Measurements from ENCODE around the gene SLC17A9.

Gene SLC17A9

GRCh38 chr20:62994869-62995281 lies 42.4 kb downstream of the SLC17A9 start:
- Histone ChIP-seq H2BK15ac (ENCODE audit: low read depth, poor library complexity, severe bottlenecking) (no peak overlapping the region), H3K4me2 (ENCODE audit: low read length, poor library complexity, severe bottlenecking) (no peak overlapping the region)
- WGBS: 75% methylated on average over 18 of the region's 19 CpGs

GRCh38 chr20:62995481-62995880 lies 43.0 kb downstream of the SLC17A9 start:
- H3K4me2 ChIP-seq (ENCODE audit: low read length, poor library complexity, severe bottlenecking): no peak overlapping the region
- peaks cover 86 to 93% of the 10 kb centered on the region in 2 experiments for H3K27me3 ChIP-seq (ENCODE audit: control insufficient read depth in 1 of 2, insufficient read depth in 1 of 2, low read length in 2 of 2)
- no peak overlapping the region for H3K4ac ChIP-seq (ENCODE audit: low read depth in 1 of 2, low read length in 2 of 2)
- H3K27ac ChIP-seq (ENCODE audit: low read length, poor library complexity, severe bottlenecking): no peak overlapping the region
- H4K8ac ChIP-seq (ENCODE audit: low read length): no peak overlapping the region
- H2BK5ac ChIP-seq (ENCODE audit: low read depth, low read length, poor library complexity, severe bottlenecking): no peak overlapping the region
- no peak overlapping the region for H4K91ac ChIP-seq (ENCODE audit: low read length)
- no peak overlapping the region for H3K14ac ChIP-seq (ENCODE audit: low read length in 2 of 2)
- no peaks in the 10 kb centered on the region for H3K36me3 ChIP-seq (ENCODE audit: control insufficient read depth in 1 of 2, insufficient read depth in 2 of 2, low read depth in 1 of 2, low read length in 2 of 2)
- DNase-seq: no peak
- no peaks in the 10 kb centered on the region for H3K79me1 ChIP-seq (replicated peaks; ENCODE audit: low read length, poor library complexity, severe bottlenecking)
- H2AFZ ChIP-seq (ENCODE audit: low read depth, low read length): no peak overlapping the region
- H3K9me3 ChIP-seq (ENCODE audit: control insufficient read depth, low read length): peaks cover 5% of the 10 kb centered on the region
- H3K18ac ChIP-seq (ENCODE audit: low read depth in 1 of 2, low read length in 2 of 2): no peak overlapping the region
- H3K9ac ChIP-seq (ENCODE audit: low read length): no peak overlapping the region
- no peak overlapping the region for H2BK15ac ChIP-seq (ENCODE audit: low read depth, poor library complexity, severe bottlenecking)
- peaks cover 5% of the 10 kb centered on the region for H3K4me1 ChIP-seq (ENCODE audit: control insufficient read depth, insufficient read depth, low read depth, low read length)
- H2BK12ac ChIP-seq (ENCODE audit: low read length in 2 of 2): no peak overlapping the region
- no peak overlapping the region for H2BK120ac ChIP-seq (ENCODE audit: low read depth, low read length)
- no peak overlapping the region for H2AK5ac ChIP-seq (ENCODE audit: low read length, severe bottlenecking)
- no peak overlapping the region for H3K23ac ChIP-seq (ENCODE audit: low read length in 2 of 2)
- H3K4me3 ChIP-seq (ENCODE audit: insufficient read depth in 1 of 2, low read depth in 1 of 2, low read length in 2 of 2): no peak overlapping the region
- 78% methylated on average over 11 of the region's 11 CpGs for WGBS

More at GRCh38 chr20:62994869-62995281, 42.4 kb downstream of the SLC17A9 start:
- H3K4me1 ChIP-seq (ENCODE audit: control insufficient read depth, insufficient read depth, low read depth, low read length): peaks cover 5% of the 10 kb centered on the region
- no peaks in the 10 kb centered on the region for H3K36me3 ChIP-seq (ENCODE audit: control insufficient read depth in 1 of 2, insufficient read depth in 2 of 2, low read depth in 1 of 2, low read length in 2 of 2)
- H3K4ac ChIP-seq (ENCODE audit: low read depth in 1 of 2, low read length in 2 of 2): no peak overlapping the region
- peaks cover 5% of the 10 kb centered on the region for H3K9me3 ChIP-seq (ENCODE audit: control insufficient read depth, low read length)
- no peak overlapping the region for H3K9ac ChIP-seq (ENCODE audit: low read length)
- no peak overlapping the region for H4K8ac ChIP-seq (ENCODE audit: low read length)
- H3K18ac ChIP-seq (ENCODE audit: low read depth in 1 of 2, low read length in 2 of 2): no peak overlapping the region
- no peaks in the 10 kb centered on the region for H3K79me1 ChIP-seq (replicated peaks; ENCODE audit: low read length, poor library complexity, severe bottlenecking)
- H2BK120ac ChIP-seq (ENCODE audit: low read depth, low read length): no peak overlapping the region
- H3K23ac ChIP-seq (ENCODE audit: low read length in 2 of 2): no peak overlapping the region
- H3K4me3 ChIP-seq (ENCODE audit: insufficient read depth in 1 of 2, low read depth in 1 of 2, low read length in 2 of 2): no peak overlapping the region
- no peak overlapping the region for H2BK12ac ChIP-seq (ENCODE audit: low read length in 2 of 2)
- H4K91ac ChIP-seq (ENCODE audit: low read length): no peak overlapping the region
- no peak overlapping the region for H3K27ac ChIP-seq (ENCODE audit: low read length, poor library complexity, severe bottlenecking)
- no peak overlapping the region for H3K14ac ChIP-seq (ENCODE audit: low read length in 2 of 2)
- H2AFZ ChIP-seq (ENCODE audit: low read depth, low read length): no peak overlapping the region
- H2BK5ac ChIP-seq (ENCODE audit: low read depth, low read length, poor library complexity, severe bottlenecking): no peak overlapping the region
- no peak for DNase-seq
- no peak overlapping the region for H2AK5ac ChIP-seq (ENCODE audit: low read length, severe bottlenecking)
- peaks cover 85 to 92% of the 10 kb centered on the region in 2 experiments for H3K27me3 ChIP-seq (ENCODE audit: control insufficient read depth in 1 of 2, insufficient read depth in 1 of 2, low read length in 2 of 2)

GRCh38 chr20:62995898-62996595 lies 43.5 kb downstream of the SLC17A9 start:
- Histone ChIP-seq H3K4me1 (ENCODE audit: control insufficient read depth, insufficient read depth, low read depth, low read length) (peaks cover 5% of the 10 kb centered on the region), H2BK12ac (ENCODE audit: low read length in 2 of 2) (no peak overlapping the region), H2BK15ac (ENCODE audit: low read depth, poor library complexity, severe bottlenecking) (no peak overlapping the region), H3K4me2 (ENCODE audit: low read length, poor library complexity, severe bottlenecking) (no peak overlapping the region), H3K36me3 (ENCODE audit: control insufficient read depth in 1 of 2, insufficient read depth in 2 of 2, low read depth in 1 of 2, low read length in 2 of 2) (no peaks in the 10 kb centered on the region), H3K18ac (ENCODE audit: low read depth in 1 of 2, low read length in 2 of 2) (no peak overlapping the region), H3K9ac (ENCODE audit: low read length) (no peak overlapping the region), H2BK120ac (ENCODE audit: low read depth, low read length) (no peak overlapping the region), H3K23ac (ENCODE audit: low read length in 2 of 2) (no peak overlapping the region), H3K27ac (ENCODE audit: low read length, poor library complexity, severe bottlenecking) (no peak overlapping the region), H3K27me3 (ENCODE audit: control insufficient read depth in 1 of 2, insufficient read depth in 1 of 2, low read length in 2 of 2) (peaks cover 84 to 93% of the 10 kb centered on the region in 2 experiments), H3K9me3 (ENCODE audit: control insufficient read depth, low read length) (peaks cover 5% of the 10 kb centered on the region), H4K8ac (ENCODE audit: low read length) (no peak overlapping the region), H3K79me1 (replicated peaks; ENCODE audit: low read length, poor library complexity, severe bottlenecking) (no peaks in the 10 kb centered on the region), H2AK5ac (ENCODE audit: low read length, severe bottlenecking) (no peak overlapping the region), H2AFZ (ENCODE audit: low read depth, low read length) (no peak overlapping the region), H3K4me3 (ENCODE audit: insufficient read depth in 1 of 2, low read depth in 1 of 2, low read length in 2 of 2) (no peak overlapping the region), H3K4ac (ENCODE audit: low read depth in 1 of 2, low read length in 2 of 2) (no peak overlapping the region), H4K91ac (ENCODE audit: low read length) (no peak overlapping the region), H2BK5ac (ENCODE audit: low read depth, low read length, poor library complexity, severe bottlenecking) (no peak overlapping the region), H3K14ac (ENCODE audit: low read length in 2 of 2) (no peak overlapping the region)
- WGBS: 85% methylated on average over 25 of the region's 25 CpGs
- no peak for DNase-seq

- 87% methylated on average over 12 of the region's 14 CpGs for WGBS
- no peak overlapping the region for H3K18ac ChIP-seq (ENCODE audit: low read depth in 1 of 2, low read length in 2 of 2)
- peaks cover 83 to 92% of the 10 kb centered on the region in 2 experiments for H3K27me3 ChIP-seq (ENCODE audit: control insufficient read depth in 1 of 2, insufficient read depth in 1 of 2, low read length in 2 of 2)
- H3K27ac ChIP-seq (ENCODE audit: low read length, poor library complexity, severe bottlenecking): no peak overlapping the region
- no peak overlapping the region for H3K4me3 ChIP-seq (ENCODE audit: insufficient read depth in 1 of 2, low read depth in 1 of 2, low read length in 2 of 2)
- H4K91ac ChIP-seq (ENCODE audit: low read length): no peak overlapping the region
- H3K4me2 ChIP-seq (ENCODE audit: low read length, poor library complexity, severe bottlenecking): no peak overlapping the region
- H2BK12ac ChIP-seq (ENCODE audit: low read length in 2 of 2): no peak overlapping the region
- no peak overlapping the region for H4K8ac ChIP-seq (ENCODE audit: low read length)
- H2BK120ac ChIP-seq (ENCODE audit: low read depth, low read length): no peak overlapping the region
- H3K4ac ChIP-seq (ENCODE audit: low read depth in 1 of 2, low read length in 2 of 2): no peak overlapping the region
- no peaks in the 10 kb centered on the region for H3K36me3 ChIP-seq (ENCODE audit: control insufficient read depth in 1 of 2, insufficient read depth in 2 of 2, low read depth in 1 of 2, low read length in 2 of 2)
- no peak overlapping the region for H2BK5ac ChIP-seq (ENCODE audit: low read depth, low read length, poor library complexity, severe bottlenecking)
- no peak overlapping the region for H2AK5ac ChIP-seq (ENCODE audit: low read length, severe bottlenecking)
- H2BK15ac ChIP-seq (ENCODE audit: low read depth, poor library complexity, severe bottlenecking): no peak overlapping the region
- H3K9me3 ChIP-seq (ENCODE audit: control insufficient read depth, low read length): peaks cover 5% of the 10 kb centered on the region
- H2AFZ ChIP-seq (ENCODE audit: low read depth, low read length): no peak overlapping the region
- DNase-seq: no peak
- no peaks in the 10 kb centered on the region for H3K79me1 ChIP-seq (replicated peaks; ENCODE audit: low read length, poor library complexity, severe bottlenecking)
- H3K4me1 ChIP-seq (ENCODE audit: control insufficient read depth, insufficient read depth, low read depth, low read length): peaks cover 5% of the 10 kb centered on the region
- no peak overlapping the region for H3K14ac ChIP-seq (ENCODE audit: low read length in 2 of 2)
- no peak overlapping the region for H3K9ac ChIP-seq (ENCODE audit: low read length)
- H3K23ac ChIP-seq (ENCODE audit: low read length in 2 of 2): no peak overlapping the region
These were observed 44.1 kb downstream of the SLC17A9 start for GRCh38 chr20:62996596-62996982.
